Endothelial cell of umbilical vein (primary cell): ENCODE data around the gene ZBTB7C. TPM values are rescaled to one million over a fixed set of nuclear protein-coding genes. Genes with fewer than 3 reads are reported as not detected.

Source experiments
- BruUV-seq: library from RNA; stranded (reverse); fragments of 400-500 nt; replicated peaks from 2 replicates; lab custom pipeline; 2021; lab: Mats Ljungman, UMichigan
- CTCF ChIA-PET: fragments of 300-600, 350-600 bp; sonication (Branson Sonifier 250); formaldehyde crosslinking; loops from one replicate; lab custom pipeline; 2021; ENCODE audit warnings: antibody characterized with exemption, inconsistent platforms; lab: Charles Lee
- POLR2A ChIA-PET: fragments of 300-600, 350-600 bp; sonication (Branson Sonifier 250); formaldehyde crosslinking; loops from one replicate; lab custom pipeline; 2021; ENCODE audit warnings: antibody characterized with exemption, inconsistent platforms; lab: Charles Lee
- DNase-seq: peaks from one replicate; pipeline ENCODE4 v3.0.0-alpha.2; 2011; ENCODE audit warnings: low read depth, low spot score
- FAIRE-seq: peaks from 2 replicates; lab custom pipeline; 2011; peaks lifted over from hg19 to GRCh38; lab: Jason Lieb, UNC
- H2AFZ ChIP-seq: 2 replicates; pipeline ENCODE4 v1.6.0; 2012; ENCODE audit warnings: low read depth, low read length, control low read depth, inconsistent platforms
- H3K27ac ChIP-seq: 2 replicates; pipeline ENCODE4 v1.5.1; 2011; ENCODE audit warnings: low read depth, mild to moderate bottlenecking, control low read depth, low read length, moderate library complexity; ENCODE audit not compliant: insufficient read depth
- H3K27me3 ChIP-seq, 2 experiments: 2 replicates each; pipeline versions ENCODE4 v1.6.0 to v1.6.1; 2011; ENCODE audit warnings: low read length in 2 of 2, mixed read lengths in 1 of 2; ENCODE audit not compliant: control insufficient read depth in 2 of 2, insufficient read depth in 2 of 2
- H3K36me3 ChIP-seq, 2 experiments: 2 replicates in 1 of 2; 3 replicates in 1 of 2; pipeline ENCODE4 v1.5.1; 2011; ENCODE audit warnings: low read length in 2 of 2, mild to moderate bottlenecking in 1 of 2, moderate library complexity in 1 of 2; ENCODE audit not compliant: control insufficient read depth in 2 of 2, insufficient read depth in 2 of 2; ENCODE audit errors: extremely low read depth in 1 of 2
- H3K4me1 ChIP-seq: 3 replicates; pipeline ENCODE4 v1.5.1; 2011; ENCODE audit warnings: mild to moderate bottlenecking, low read length; ENCODE audit not compliant: control insufficient read depth, insufficient read depth; ENCODE audit errors: extremely low read depth
- H3K4me2 ChIP-seq: 2 replicates; pipeline ENCODE4 v1.6.1; 2011; ENCODE audit warnings: low read length, control low read depth, mixed read lengths; ENCODE audit not compliant: insufficient read depth
- H3K4me3 ChIP-seq, 3 experiments: fragments of 200-600 bp in 1 of 3; sonication (generic), shearing (Covaris generic) in 1 of 3; replicated peaks in 1 of 3; 2 replicates each; pipeline ENCODE4 v1.5.1; 2011 to 2016; ENCODE audit warnings: control low read depth in 3 of 3, low read length in 3 of 3, mild to moderate bottlenecking in 2 of 3, inconsistent platforms in 1 of 3, low read depth in 1 of 3, moderate library complexity in 1 of 3; ENCODE audit not compliant: insufficient read depth in 1 of 3
- H3K79me2 ChIP-seq: 2 replicates; pipeline ENCODE4 v1.6.0; 2012; ENCODE audit warnings: low read length, inconsistent platforms; ENCODE audit not compliant: control insufficient read depth, insufficient read depth
- H3K9ac ChIP-seq: replicated peaks from 2 replicates; pipeline ENCODE3; 2011; ENCODE audit warnings: low read length, control low read depth; ENCODE audit not compliant: insufficient read depth; ENCODE audit errors: extremely low read depth
- H3K9me1 ChIP-seq: replicated peaks from 3 replicates; pipeline ENCODE4 v1.6.0; 2011; ENCODE audit warnings: mild to moderate bottlenecking, low read length; ENCODE audit not compliant: control insufficient read depth, insufficient read depth; ENCODE audit errors: extremely low read depth
- H3K9me3 ChIP-seq: replicated peaks from 2 replicates; pipeline ENCODE4 v1.5.1; 2012; ENCODE audit warnings: low read length, inconsistent platforms; ENCODE audit not compliant: control insufficient read depth, insufficient read depth
- H4K20me1 ChIP-seq: replicated peaks from 2 replicates; pipeline ENCODE3; 2011; ENCODE audit warnings: mild to moderate bottlenecking, low read length; ENCODE audit not compliant: control insufficient read depth, insufficient read depth; ENCODE audit errors: extremely low read depth
- CTCF ChIP-seq, 2 donors: IDR thresholded peaks; 1 replicate in 1 of 2; 2 replicates in 1 of 2; pipeline ENCODE4 v1.5.1; 2011; ENCODE audit warnings: low read length in 2 of 2, mild to moderate bottlenecking in 2 of 2, moderate library complexity in 2 of 2, control low read depth in 1 of 2, inconsistent platforms in 1 of 2, low read depth in 1 of 2; ENCODE audit not compliant: insufficient read depth in 1 of 2; ENCODE audit errors: extremely low read depth in 1 of 2
- FOS ChIP-seq: IDR thresholded peaks from 2 replicates; pipeline ENCODE4 v1.6.1; 2011; ENCODE audit warnings: mild to moderate bottlenecking, low read length, moderate library complexity, borderline replicate concordance; ENCODE audit not compliant: insufficient read depth
- GATA2 ChIP-seq: IDR thresholded peaks from 2 replicates; pipeline ENCODE4 v1.7.0; 2011; ENCODE audit warnings: low read depth, mild to moderate bottlenecking, moderate library complexity, mixed read lengths, low read length; ENCODE audit not compliant: insufficient read length, insufficient read depth
- JUN ChIP-seq: IDR thresholded peaks from 2 replicates; pipeline ENCODE4 v1.6.1; 2011; ENCODE audit warnings: borderline replicate concordance, low read depth; ENCODE audit not compliant: insufficient read length, insufficient read depth
- MYC ChIP-seq: IDR thresholded peaks from one replicate; pipeline ENCODE4 v1.6.1; 2011; ENCODE audit warnings: mild to moderate bottlenecking, low read depth, low read length
- POLR2A ChIP-seq: IDR thresholded peaks from 2 replicates; pipeline ENCODE4 v1.6.1; 2012; ENCODE audit warnings: low read depth, mild to moderate bottlenecking, control low read depth, low read length
- POLR2AphosphoS5 ChIP-seq: IDR thresholded peaks from 2 replicates; pipeline ENCODE4 v1.6.1; 2012; ENCODE audit warnings: low read depth, mild to moderate bottlenecking, control low read depth, low read length, moderate library complexity; ENCODE audit not compliant: insufficient read depth
- dilution Hi-C: fragments of 300-500 bp; cut with MboI; formaldehyde crosslinking; loops from one replicate; pipeline ENCODE4 v1.15.0; 2019; ENCODE audit warnings: low sequenced_read_pairs; ENCODE audit not compliant: extremely low pct_ligation_motif_present
- intact Hi-C: fragments of 100-400 bp; cut with micrococcal nuclease; formaldehyde crosslinking; loops from one replicate; pipeline ENCODE4 v1.10.0; 2022
- polyA plus RNA-seq, 4 experiments: library from polyadenylated mRNA; depleted of rRNA in 3 of 4; stranded (reverse) in 3 of 4; unstranded in 1 of 4; fragments of >200 nt; gene quantifications; 2 replicates each; pipeline versions ENCODE4 v1.2.1 to v1.2.3, GENCODE V29; 2011 to 2012; ENCODE audit warnings: missing spikeins in 1 of 4
- total RNA-seq: library from RNA; stranded (reverse); gene quantifications from 2 replicates; pipeline ENCODE4 v1.2.3, GENCODE V29; 2021

The ZBTB7C gene
- total and polyA plus RNA-seq, 2 donors (not counting 3 experiments of a cell fraction or from before 2014, with no cell fraction given): not detected

GRCh38 chr18:48060970-48061369 lies 348.2 kb downstream of the ZBTB7C start:
- Histone ChIP-seq H3K79me2 (no peaks in the 10 kb centered on the region), H3K4me1 (no peaks in the 10 kb centered on the region), H3K27me3 (peaks cover 0 to 6% of the 10 kb centered on the region in 2 experiments), H3K4me2 (no peak overlapping the region), H3K9me3 (no peaks in the 10 kb centered on the region), H2AFZ (no peak overlapping the region), H3K36me3 (no peaks in the 10 kb centered on the region), H3K4me3 (no peak overlapping the region), H3K9me1 (no peaks in the 10 kb centered on the region), H3K27ac (no peak overlapping the region), H4K20me1 (no peaks in the 10 kb centered on the region), H3K9ac (no peak overlapping the region)
- ChIA-PET CTCF (no interaction called here), POLR2A (no interaction called here)
- intact Hi-C loops (no loop called here), dilution Hi-C loops (no loop called here)
- no peak for FAIRE-seq
- no TSS peak for BruUV-seq
- TF ChIP-seq CTCF (IDR thresholded peaks at IDR 0.05; ENCODE audit: extremely low read depth in 1 of 2, insufficient read depth in 1 of 2, low read depth in 1 of 2, low read length in 2 of 2) (no peak), FOS (no peak), POLR2AphosphoS5 (no peak), POLR2A (no peak), JUN (no peak), GATA2 (no peak), MYC (no peak)
- no peak for DNase-seq
